ENCODE data around the gene MRPS6. TPM values are rescaled to one million over a fixed set of nuclear protein-coding genes. Genes with fewer than 3 reads are reported as not detected.

MRPS6 gene
- total and polyA plus RNA-seq, 9 donors, result 19.1 to 104 (median 46.5) TPM

- H3K9me3 ChIP-seq, result no peaks in the 10 kb centered on the region
- 11 to 17% (median 13%) methylated on average over 3 of the region's 3 CpGs for WGBS, 3 donors
- TF ChIP-seq CTCF (IDR thresholded peaks at IDR 0.05) (no peak), EP300 (IDR thresholded peaks at IDR 0.05) (no peak)
- H3K27ac ChIP-seq, result peak overlapping the region in 1 of 2 donors; percentile 52
- no peaks in the 10 kb centered on the region for H3K36me3 ChIP-seq
- no peak overlapping the region for H3K4me3 ChIP-seq
- H3K4me1 ChIP-seq (ENCODE audit: insufficient read depth), result peaks cover 30% of the 10 kb centered on the region
- peak in 1 of 5 donors; percentile 35 for DNase-seq
- H3K27me3 ChIP-seq, result no peaks in the 10 kb centered on the region
- intact Hi-C loops (cut with DNase I), result loop anchor here in 2 of 4 donors (2.0 to 10.0 kb wide), 2 partner anchors 54 to 70 kb away; partner anchors contain the start of genes MRPS6 (in 1 of the 2) and SLC5A3 (in 1 of the 2)
Observed at GRCh38 chr21:34128674-34129038, 55.3 kb downstream of the MRPS6 start.

GRCh38 chr21:34129039-34129891 is 55.9 kb downstream of the MRPS6 start:
- Histone ChIP-seq H3K36me3 (no peaks in the 10 kb centered on the region), H3K27me3 (no peaks in the 10 kb centered on the region), H3K4me3 (no peak overlapping the region), H3K4me1 (ENCODE audit: insufficient read depth) (peaks cover 29% of the 10 kb centered on the region), H3K27ac (peak overlapping the region; percentile 15 to 52), H3K9me3 (no peaks in the 10 kb centered on the region)
- TF ChIP-seq EP300 (IDR thresholded peaks at IDR 0.05) (no peak), POLR2A (IDR thresholded peaks at IDR 0.05) (no peak), CTCF (IDR thresholded peaks at IDR 0.05) (no peak)
- intact Hi-C loops (cut with DNase I), result loop anchor here in 2 of 4 donors (2.0 to 10.0 kb wide), 2 partner anchors 54 to 70 kb away; partner anchors contain the start of genes MRPS6 (in 1 of the 2) and SLC5A3 (in 1 of the 2)
- 4 to 9% (median 8%) methylated on average over 17 of the region's 17 CpGs for WGBS, 3 donors
- peak; percentile 43 to 62 (median 52) for DNase-seq

- Histone ChIP-seq H3K27ac (peak overlapping the region; percentile 15 to 53), H3K27me3 (no peaks in the 10 kb centered on the region), H3K9me3 (no peaks in the 10 kb centered on the region), H3K4me1 (ENCODE audit: insufficient read depth) (peaks cover 29% of the 10 kb centered on the region), H3K4me3 (no peak overlapping the region), H3K36me3 (no peaks in the 10 kb centered on the region)
- intact Hi-C loops (cut with DNase I), result loop anchor here in 2 of 4 donors (2.0 to 10.0 kb wide), 2 partner anchors 55 to 69 kb away; partner anchors contain the start of genes MRPS6 (in 1 of the 2) and SLC5A3 (in 1 of the 2)
- WGBS, 3 donors, result 25 to 37% (median 26%) methylated on average over 5 of the region's 5 CpGs
- TF ChIP-seq EP300 (IDR thresholded peaks at IDR 0.05) (no peak), CTCF (IDR thresholded peaks at IDR 0.05) (no peak), POLR2A (IDR thresholded peaks at IDR 0.05) (no peak)
- DNase-seq, result no peak
Observed at GRCh38 chr21:34129901-34130715, 56.7 kb downstream of the MRPS6 start.

- DNase-seq, result no peak
- WGBS, 3 donors, result 38 to 65% (median 52%) methylated on average over 2 of the region's 2 CpGs
- H3K36me3 ChIP-seq, result no peaks in the 10 kb centered on the region
- H3K9me3 ChIP-seq, result no peaks in the 10 kb centered on the region
- H3K27me3 ChIP-seq, result no peaks in the 10 kb centered on the region
- intact Hi-C loops (cut with DNase I), result no loop called here
- no peak for TF ChIP-seq CTCF (IDR thresholded peaks at IDR 0.05)
- no peak for TF ChIP-seq POLR2A (IDR thresholded peaks at IDR 0.05)
- no peak for TF ChIP-seq EP300 (IDR thresholded peaks at IDR 0.05)
- H3K27ac ChIP-seq, result peak overlapping the region; percentile 6 to 53
- H3K4me1 ChIP-seq (ENCODE audit: insufficient read depth), result peaks cover 29% of the 10 kb centered on the region
- no peak overlapping the region for H3K4me3 ChIP-seq
Observed at GRCh38 chr21:34130716-34130985, 57.3 kb downstream of the MRPS6 start.
